HCT116 (cell line): ENCODE results near the gene PCTP. TPM values are rescaled to one million over a fixed set of nuclear protein-coding genes. Genes with fewer than 3 reads are reported as not detected.

Experiments
- ATAC-seq: fragments of 200-7000 bp; cut with Tn5 transposase; 2 replicates; pipeline ENCODE4 v1.9.1; 2020; ENCODE audit warnings: mild to moderate bottlenecking, moderate library complexity
- BruUV-seq: library from RNA; stranded (reverse); fragments of 400-500 nt; replicated peaks from 2 replicates; lab custom pipeline; 2021; lab: Mats Ljungman, UMichigan
- CTCF ChIA-PET: fragments of 300-600 bp; sonication (Branson Sonifier 250); formaldehyde crosslinking; loops from one replicate; lab custom pipeline; 2021; ENCODE audit warnings: antibody characterized with exemption; lab: Charles Lee
- POLR2A ChIA-PET: fragments of 300-600, 350-600 bp; sonication (Branson Sonifier 250); formaldehyde crosslinking; loops from one replicate; lab custom pipeline; 2021; ENCODE audit warnings: antibody characterized with exemption; lab: Charles Lee
- RAD21 ChIA-PET, 2 experiments: fragments of 300-600 bp; sonication (Branson Sonifier 250); formaldehyde crosslinking; loops; one replicate each; lab custom pipeline; 2023; ENCODE audit warnings: low total read pairs in 2 of 2; ENCODE audit not compliant: uncharacterized antibody in 2 of 2, unreplicated experiment in 2 of 2, low non-redundant PET in 1 of 2; lab: Charles Lee
- DNase-seq: peaks from one replicate; pipeline ENCODE4 v3.0.0-alpha.2; 2010; ENCODE audit warnings: low read depth, low spot score
- H2AFZ ChIP-seq: fragments of 200-600 bp; shearing (Covaris generic), sonication (generic); 2 replicates; pipeline ENCODE4 v1.6.1; 2017; ENCODE audit warnings: low read depth, mixed run types, mixed read lengths, antibody characterized with exemption, low read length; ENCODE audit not compliant: poor library complexity, severe bottlenecking
- H3K27ac ChIP-seq: 2 replicates; pipeline ENCODE4 v1.5.1; 2012; ENCODE audit warnings: low read depth, low read length
- H3K27me3 ChIP-seq: fragments of 200-600 bp; sonication (generic); 2 replicates; pipeline ENCODE4 v1.6.1; 2016; ENCODE audit warnings: mixed run types, low read length, mixed read lengths; ENCODE audit not compliant: insufficient read depth
- H3K36me3 ChIP-seq, 2 experiments: fragments of 200-500 bp in 1 of 2; fragments of 200-600 bp in 1 of 2; sonication (Bioruptor generic) in 1 of 2; sonication (generic) in 1 of 2; 2 replicates each; pipeline versions ENCODE4 v1.5.1 to v1.6.1; 2014 to 2016; ENCODE audit warnings: low read length in 2 of 2, inconsistent platforms in 1 of 2, mixed read lengths in 1 of 2, mixed run types in 1 of 2; ENCODE audit not compliant: insufficient read depth in 2 of 2, control insufficient read depth in 1 of 2
- H3K4me1 ChIP-seq, 2 experiments: fragments of 200-600 bp in 1 of 2; sonication (generic) in 1 of 2; 2 replicates each; pipeline versions ENCODE4 v1.5.1 to v1.6.1; 2012 to 2017; ENCODE audit warnings: low read length in 2 of 2, inconsistent platforms in 1 of 2, mild to moderate bottlenecking in 1 of 2, mixed read lengths in 1 of 2, mixed run types in 1 of 2, moderate library complexity in 1 of 2; ENCODE audit not compliant: insufficient read depth in 2 of 2, control insufficient read depth in 1 of 2
- H3K4me2 ChIP-seq: fragments of 200-600 bp; sonication (generic); 2 replicates; pipeline ENCODE4 v1.6.1; 2017; ENCODE audit warnings: mixed run types, low read length, mixed read lengths
- H3K4me3 ChIP-seq, 2 experiments: fragments of 200-600 bp in 1 of 2; sonication (generic) in 1 of 2; replicated peaks in 1 of 2; 2 replicates each; pipeline ENCODE4 v1.5.1; 2011 to 2016; ENCODE audit warnings: low read length in 2 of 2, control low read depth in 1 of 2, low read depth in 1 of 2, mild to moderate bottlenecking in 1 of 2, mixed read lengths in 1 of 2, mixed run types in 1 of 2
- H3K79me2 ChIP-seq: fragments of 200-600 bp; sonication (generic); 2 replicates; pipeline ENCODE4 v1.6.1; 2017; ENCODE audit warnings: mild to moderate bottlenecking, mixed run types, low read length, moderate library complexity, mixed read lengths; ENCODE audit not compliant: insufficient read depth
- H3K9ac ChIP-seq: fragments of 200-600 bp; sonication (generic); 2 replicates; pipeline ENCODE4 v1.6.1; 2016; ENCODE audit warnings: low read length, mixed read lengths
- H3K9me2 ChIP-seq: fragments of 200-600 bp; sonication (generic), shearing (Covaris generic); 2 replicates; pipeline ENCODE4 v1.6.1; 2017; ENCODE audit warnings: mixed run types, mild to moderate bottlenecking, moderate library complexity; ENCODE audit not compliant: insufficient read depth
- H3K9me3 ChIP-seq, 2 experiments: fragments of 200-500 bp in 1 of 2; fragments of 200-600 bp in 1 of 2; sonication (Bioruptor generic) in 1 of 2; sonication (generic) in 1 of 2; 2 replicates each; pipeline ENCODE4 v1.6.1; 2014 to 2017; ENCODE audit warnings: low read length in 2 of 2, mixed read lengths in 2 of 2, inconsistent platforms in 1 of 2, low read depth in 1 of 2, mild to moderate bottlenecking in 1 of 2, mixed run types in 1 of 2, moderate library complexity in 1 of 2; ENCODE audit not compliant: control insufficient read depth in 1 of 2, insufficient read depth in 1 of 2
- H4K20me1 ChIP-seq: fragments of 200-600 bp; sonication (generic), shearing (Covaris generic); 2 replicates; pipeline ENCODE4 v1.6.1; 2017; ENCODE audit warnings: mixed run types, mild to moderate bottlenecking, moderate library complexity; ENCODE audit not compliant: insufficient read depth
- ATF3 ChIP-seq: IDR thresholded peaks from 2 replicates; pipeline ENCODE4 v1.6.1; 2012
- CTCF ChIP-seq, 3 experiments: fragments of 200-600 bp in 1 of 3; sonication (generic) in 1 of 3; IDR thresholded peaks in 2 of 3; conservative IDR thresholded peaks in 1 of 3; 2 replicates each; pipeline ENCODE4 v1.5.1; 2012 to 2017; ENCODE audit warnings: low read depth in 2 of 3, low read length in 2 of 3, antibody characterized with exemption in 1 of 3, borderline replicate concordance in 1 of 3, control low read depth in 1 of 3, mild to moderate bottlenecking in 1 of 3, mixed read lengths in 1 of 3, mixed run types in 1 of 3, moderate library complexity in 1 of 3; ENCODE audit not compliant: insufficient read depth in 1 of 3
- EGR1 ChIP-seq: IDR thresholded peaks from 2 replicates; pipeline ENCODE4 v1.6.1; 2012; ENCODE audit warnings: low read depth
- EZH2 ChIP-seq: fragments of 200-600 bp; sonication (generic); IDR thresholded peaks from 2 replicates; pipeline ENCODE4 v1.6.1; 2017; ENCODE audit warnings: antibody characterized with exemption, mixed run types
- EZH2phosphoT487 ChIP-seq: fragments of 200-600 bp; IDR thresholded peaks from 2 replicates; pipeline ENCODE4 v1.6.1; 2018; ENCODE audit warnings: antibody characterized with exemption, borderline replicate concordance
- JUND ChIP-seq: IDR thresholded peaks from 2 replicates; pipeline ENCODE4 v1.6.1; 2012
- POLR2A ChIP-seq: IDR thresholded peaks from 2 replicates; pipeline ENCODE4 v1.7.0; 2011; ENCODE audit warnings: borderline replicate concordance; ENCODE audit not compliant: insufficient read depth, insufficient read length; ENCODE audit errors: extremely low read depth
- POLR2AphosphoS5 ChIP-seq: IDR thresholded peaks from 2 replicates; pipeline ENCODE4 v1.6.1; 2011; ENCODE audit warnings: mild to moderate bottlenecking, low read depth, low read length, moderate library complexity
- REST ChIP-seq: IDR thresholded peaks from 2 replicates; pipeline ENCODE4 v1.6.1; 2012; ENCODE audit warnings: low read depth
- TCF7L2 ChIP-seq: IDR thresholded peaks from 2 replicates; pipeline ENCODE4 v1.7.0; 2011; ENCODE audit warnings: borderline replicate concordance, inconsistent platforms; ENCODE audit not compliant: insufficient read depth, insufficient read length; ENCODE audit errors: extremely low read depth
- intact Hi-C: fragments of 100-400 bp; cut with micrococcal nuclease; formaldehyde crosslinking; loops from 2 replicates; pipeline ENCODE4 v1.10.0; 2022
- total RNA-seq: library from RNA; stranded (reverse); gene quantifications from one replicate; pipeline ENCODE4 v1.2.1, GENCODE V29; 2021; ENCODE audit not compliant: unreplicated experiment
- TF ChIP-seq, protein P1 (sequence below): IDR thresholded peaks from 2 replicates; pipeline ENCODE4 v1.6.1; 2012

Gene PCTP
- total RNA-seq, 1 experiment from 2014 or later = 16.3 TPM

- Histone ChIP-seq H3K27me3 (no peaks in the 10 kb centered on the region), H3K4me2 (no peak overlapping the region), H3K9me3 (no peaks in the 10 kb centered on the region), H2AFZ (no peak overlapping the region), H3K4me1 (peaks cover 9 to 16% of the 10 kb centered on the region in 2 experiments; a peak in 3 of 4 replicates), H3K9me2 (no peaks in the 10 kb centered on the region), H3K27ac (no peak overlapping the region), H3K79me2 (no peaks in the 10 kb centered on the region), H3K9ac (no peak overlapping the region), H3K4me3 (no peak overlapping the region), H4K20me1 (no peaks in the 10 kb centered on the region), H3K36me3 (no peaks in the 10 kb centered on the region)
- intact Hi-C loops = no loop called here
- POLR2A ChIA-PET = interaction anchor here (1.8 to 3.2 kb wide), 2 partner anchors 10 to 11 kb away, joined by 5 to 21 read pairs; partner anchors contain the start of gene PCTP
- no peak for TF ChIP-seq POLR2AphosphoS5
- TF ChIP-seq EZH2 = no peak
- no peak for TF ChIP-seq ATF3
- BruUV-seq = no TSS peak
- RAD21 ChIA-PET = no interaction called here
- ATAC-seq (no peak), DNase-seq (no peak)
- CTCF ChIA-PET = interaction anchor here (0.8 to 2.2 kb wide), 2 partner anchors 10 to 29 kb away, joined by 6 to 11 read pairs; partner anchors contain the start of gene PCTP
Measured at GRCh38 chr17:55741356-55741700, 9.5 kb upstream of the PCTP start.

DNA sequence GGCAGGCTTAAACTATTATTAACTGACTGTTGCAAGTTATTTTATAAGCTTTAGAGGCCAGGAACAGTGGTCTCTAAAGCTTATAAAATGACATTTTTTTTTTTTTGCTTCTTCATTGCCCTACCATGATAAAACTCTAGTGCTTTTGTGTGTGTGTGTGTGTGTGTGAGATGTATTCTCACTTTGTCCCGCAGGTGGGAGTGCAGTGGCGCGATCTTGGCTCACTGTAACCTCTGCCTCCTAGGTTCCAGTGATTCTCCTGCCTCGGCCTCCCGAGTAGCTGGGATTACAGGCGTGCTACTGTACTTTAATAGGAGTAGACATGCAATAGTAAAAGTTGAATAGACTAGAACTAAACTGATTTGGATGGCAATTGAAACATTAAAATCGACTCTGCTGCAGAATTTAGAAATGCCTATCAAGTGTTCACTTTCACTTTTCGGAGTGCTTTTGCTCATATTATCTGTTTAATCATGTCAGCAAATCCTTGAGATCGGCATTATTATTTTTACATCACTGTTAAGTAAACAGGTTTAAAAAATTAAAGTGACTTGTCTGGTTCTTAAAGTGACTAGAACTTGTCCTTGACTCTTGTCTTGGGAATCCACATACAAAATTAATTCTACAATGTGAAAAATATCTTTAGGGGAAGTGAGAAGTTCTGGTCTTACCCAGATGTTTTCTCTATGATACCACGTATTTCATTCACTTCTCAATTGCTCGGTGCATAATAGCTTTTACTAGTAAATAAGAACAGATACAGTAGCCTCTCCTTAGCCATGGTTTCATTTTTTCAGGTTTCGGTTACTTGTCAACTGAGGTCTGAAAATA lies 8.4 kb upstream of the PCTP start:
- no peaks in the 10 kb centered on the region for H3K9me3 ChIP-seq
- ChIA-PET RAD21 (no interaction called here), CTCF (interaction anchor here (0.7 to 2.2 kb wide), 6 partner anchors 7 to 55 kb away, joined by 3 to 11 read pairs (median 4); partner anchors contain the start of gene PCTP), POLR2A (interaction anchor here (0.6 to 3.2 kb wide), 5 partner anchors 8 to 20 kb away, joined by 3 to 21 read pairs (median 4); partner anchors contain the start of gene PCTP)
- H3K79me2 ChIP-seq = no peaks in the 10 kb centered on the region
- peak overlapping the region; percentile 6 to 28 for H3K4me3 ChIP-seq
- H3K9ac ChIP-seq = 0 out of 2 replicates have a peak overlapping the region, but pooled peaks have one; percentile 3
- peak overlapping the region; percentile 63 for H3K4me2 ChIP-seq
- intact Hi-C loops = no loop called here
- H3K27ac ChIP-seq = no peak overlapping the region
- H2AFZ ChIP-seq = peak overlapping the region; percentile 81
- H4K20me1 ChIP-seq = no peaks in the 10 kb centered on the region
- BruUV-seq = no TSS peak
- H3K36me3 ChIP-seq = no peaks in the 10 kb centered on the region
- no peak for DNase-seq
- no peaks in the 10 kb centered on the region for H3K27me3 ChIP-seq
- peak; percentile 77 for ATAC-seq
- H3K9me2 ChIP-seq = no peaks in the 10 kb centered on the region
- peaks cover 9 to 16% of the 10 kb centered on the region in 2 experiments; a peak in 3 of 4 replicates for H3K4me1 ChIP-seq
- TF ChIP-seq JUND (no peak), EZH2phosphoT487 (no peak), EZH2 (no peak), POLR2A (no peak), POLR2AphosphoS5 (no peak), REST (no peak), CTCF (IDR thresholded peaks at IDR 0.05 in 2 of 3, conservative IDR thresholded peaks at IDR 0.05 in 1 of 3; ENCODE audit: borderline replicate concordance in 1 of 3, insufficient read depth in 1 of 3, low read depth in 2 of 3, low read length in 2 of 3) (peak; percentile 3 to 35 (median 24); a peak in 2 of 6 replicates), EGR1 (no peak), TCF7L2 (no peak)
- TF ChIP-seq, protein P1, sequence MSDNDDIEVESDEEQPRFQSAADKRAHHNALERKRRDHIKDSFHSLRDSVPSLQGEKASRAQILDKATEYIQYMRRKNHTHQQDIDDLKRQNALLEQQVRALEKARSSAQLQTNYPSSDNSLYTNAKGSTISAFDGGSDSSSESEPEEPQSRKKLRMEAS = no peak
